MG63 (cell line): ENCODE data around the gene DIS3L2. TPM values are rescaled to one million over a fixed set of nuclear protein-coding genes. Genes with fewer than 3 reads are reported as not detected.
"Not testable (repeated sequence)": the region's sequence is repeated elsewhere in the genome, so short reads cannot be mapped to it uniquely, and the experiment has no call there.

ENCODE experiments used
- DNase-seq: peaks from one replicate; pipeline ENCODE4 v3.0.0-alpha.2; 2020
- H3K27me3 ChIP-seq: fragments of 250-450 bp; sonication (Bioruptor Pico); 2 replicates; pipeline ENCODE4 v1.5.1; 2020; ENCODE audit warnings: mild to moderate bottlenecking, moderate library complexity
- H3K36me3 ChIP-seq: fragments of 250-450 bp; sonication (Bioruptor Pico); 2 replicates; pipeline ENCODE4 v1.5.1; 2020; ENCODE audit warnings: mild to moderate bottlenecking, moderate library complexity
- H3K4me3 ChIP-seq: fragments of 250-450 bp; sonication (Bioruptor Pico); 2 replicates; pipeline ENCODE4 v1.5.1; 2020; ENCODE audit warnings: mild to moderate bottlenecking, moderate library complexity
- H3K9me3 ChIP-seq: fragments of 250-450 bp; sonication (Bioruptor Pico); 2 replicates; pipeline ENCODE4 v1.5.1; 2020; ENCODE audit warnings: mild to moderate bottlenecking, moderate library complexity
- total RNA-seq: library from RNA; depleted of rRNA; stranded (reverse); fragments of >200 nt; shearing (Covaris generic); gene quantifications from 2 replicates; pipeline ENCODE4 v1.2.3, GENCODE V29; 2014; ENCODE audit warnings: low replicate concordance

DIS3L2 gene
- total RNA-seq, 1 experiment from 2014 or later = 17.2 TPM

DNA sequence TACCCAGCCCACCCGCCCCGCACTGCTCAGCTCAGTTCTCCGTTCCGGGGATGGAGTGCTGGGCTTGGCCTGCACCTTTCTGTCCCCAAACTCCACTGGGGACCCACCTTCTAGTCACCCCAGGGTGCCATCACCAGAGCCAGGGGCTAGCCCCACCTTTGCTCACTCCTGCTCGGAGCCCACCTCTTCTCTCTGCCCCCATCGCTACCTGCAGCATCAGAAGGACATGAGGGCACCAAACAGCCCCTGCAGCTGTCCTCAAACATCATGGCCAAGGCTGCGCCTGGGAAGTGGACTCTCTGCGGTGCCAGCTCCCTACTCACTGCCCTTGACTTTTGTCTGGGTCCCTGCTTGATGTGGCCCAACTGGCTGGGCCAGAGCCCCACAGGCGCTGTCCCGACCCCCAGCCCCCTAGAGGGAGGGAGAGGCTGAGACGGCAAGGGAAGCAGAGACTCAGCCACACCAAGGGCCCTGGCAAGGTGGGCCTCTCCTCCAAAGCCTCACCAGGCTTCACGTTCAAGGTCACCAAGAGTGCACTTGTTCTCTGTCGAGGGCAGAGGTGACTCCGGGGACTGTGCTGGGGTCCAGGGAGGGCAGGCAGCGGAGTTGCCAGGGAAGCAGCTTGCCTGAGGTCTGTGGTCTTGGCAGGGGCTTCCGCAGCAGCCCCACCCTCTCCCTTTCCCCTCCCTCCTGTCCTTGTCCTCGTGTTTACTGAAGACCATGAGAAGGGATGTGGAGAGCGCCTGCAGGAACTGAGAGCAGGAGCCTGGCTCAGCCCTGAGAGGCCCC, 403.5 kb downstream of the DIS3L2 start:
- H3K36me3 ChIP-seq, DNase-seq: not testable (repeated sequence)

DNA sequence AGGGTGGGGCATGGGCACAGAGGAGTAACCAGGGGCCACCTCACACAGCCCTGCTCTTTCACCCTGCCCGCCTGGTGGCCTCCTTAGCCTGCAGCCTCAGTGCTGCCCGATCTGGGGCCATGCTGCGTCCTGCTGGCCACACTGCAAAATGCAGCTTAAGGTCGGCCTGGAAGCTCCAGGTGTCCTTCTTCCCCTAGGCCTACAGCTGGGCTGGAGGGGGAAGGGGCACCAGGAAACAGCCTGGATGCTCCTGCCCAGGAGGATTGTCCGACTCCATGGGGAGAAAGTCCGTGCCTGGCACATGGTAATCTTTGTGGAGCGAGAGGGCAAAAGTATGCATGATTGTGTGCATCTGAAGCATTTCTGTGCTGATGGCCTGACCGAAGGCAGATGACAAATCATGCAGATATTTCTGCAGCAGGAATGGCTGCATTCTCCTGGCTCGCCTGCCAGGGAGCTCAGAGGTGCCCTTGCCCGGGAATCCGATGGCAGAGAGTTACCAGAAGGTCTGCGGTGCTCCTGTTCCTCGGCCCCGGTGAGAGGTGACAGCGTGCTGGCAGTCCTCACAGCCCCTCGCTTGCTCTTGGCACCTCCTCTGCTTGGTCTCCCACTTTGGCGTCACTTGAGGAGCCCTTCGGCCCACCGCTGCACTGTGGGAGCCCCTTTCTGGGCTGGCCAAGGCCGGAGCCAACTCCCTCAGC, 404.3 kb downstream of the DIS3L2 start:
- no peaks in the 10 kb centered on the region; the same call in 1 of the 2 replicates for H3K9me3 ChIP-seq
- H3K27me3 ChIP-seq = no peaks in the 10 kb centered on the region
- H3K4me3 ChIP-seq = no peak overlapping the region
- no peaks in the 10 kb centered on the region for H3K36me3 ChIP-seq
- DNase-seq = no peak

More for the DNA sequence above, 403.5 kb downstream of the DIS3L2 start:
- not testable (repeated sequence) for H3K9me3 ChIP-seq, H3K4me3 ChIP-seq, H3K27me3 ChIP-seq

DNA sequence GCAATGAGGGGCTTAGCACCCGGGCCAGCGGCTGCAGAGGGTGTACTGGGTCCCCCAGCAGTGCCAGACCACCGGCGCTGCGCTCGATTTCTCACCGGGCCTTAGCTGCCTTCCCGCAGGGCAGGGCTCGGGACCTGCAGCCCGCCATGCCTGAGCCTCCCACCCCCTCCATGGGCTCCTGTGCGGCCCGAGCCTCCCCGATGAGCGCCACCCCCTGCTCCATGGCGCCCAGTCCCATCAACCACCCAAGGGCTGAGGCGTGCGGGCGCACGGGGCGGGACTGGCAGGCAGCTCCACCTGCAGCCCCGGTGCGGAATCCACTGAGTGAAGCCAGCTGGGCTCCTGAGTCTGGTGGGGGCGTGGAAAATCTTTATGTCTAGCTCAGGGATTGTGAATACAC, 404.9 kb downstream of the DIS3L2 start:
- not testable (repeated sequence) for H3K36me3 ChIP-seq, DNase-seq, H3K9me3 ChIP-seq, H3K4me3 ChIP-seq, H3K27me3 ChIP-seq

DNA sequence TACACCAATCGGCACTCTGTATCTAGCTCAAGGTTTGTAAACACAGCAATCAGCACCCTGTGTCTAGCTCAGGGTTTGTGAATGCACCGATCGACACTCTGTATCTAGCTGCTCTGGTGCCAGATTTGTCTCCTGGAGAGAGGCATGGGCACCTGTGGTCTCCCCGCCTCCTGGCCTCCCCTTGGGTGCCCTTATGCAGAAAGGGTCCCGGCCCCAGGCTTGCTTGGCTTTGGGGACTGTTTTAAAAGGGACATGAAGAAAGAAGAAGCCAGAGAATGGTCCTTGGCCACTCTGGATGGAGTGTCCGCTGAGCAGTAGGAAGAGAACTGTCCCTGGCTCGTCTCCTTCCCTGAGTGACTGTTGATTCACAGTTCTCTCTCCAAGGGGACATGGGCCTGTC, 405.5 kb downstream of the DIS3L2 start:
- Histone ChIP-seq H3K27me3 (no peaks in the 10 kb centered on the region), H3K9me3 (no peaks in the 10 kb centered on the region), H3K36me3 (no peaks in the 10 kb centered on the region), H3K4me3 (no peak overlapping the region)
- DNase-seq = no peak

DNA sequence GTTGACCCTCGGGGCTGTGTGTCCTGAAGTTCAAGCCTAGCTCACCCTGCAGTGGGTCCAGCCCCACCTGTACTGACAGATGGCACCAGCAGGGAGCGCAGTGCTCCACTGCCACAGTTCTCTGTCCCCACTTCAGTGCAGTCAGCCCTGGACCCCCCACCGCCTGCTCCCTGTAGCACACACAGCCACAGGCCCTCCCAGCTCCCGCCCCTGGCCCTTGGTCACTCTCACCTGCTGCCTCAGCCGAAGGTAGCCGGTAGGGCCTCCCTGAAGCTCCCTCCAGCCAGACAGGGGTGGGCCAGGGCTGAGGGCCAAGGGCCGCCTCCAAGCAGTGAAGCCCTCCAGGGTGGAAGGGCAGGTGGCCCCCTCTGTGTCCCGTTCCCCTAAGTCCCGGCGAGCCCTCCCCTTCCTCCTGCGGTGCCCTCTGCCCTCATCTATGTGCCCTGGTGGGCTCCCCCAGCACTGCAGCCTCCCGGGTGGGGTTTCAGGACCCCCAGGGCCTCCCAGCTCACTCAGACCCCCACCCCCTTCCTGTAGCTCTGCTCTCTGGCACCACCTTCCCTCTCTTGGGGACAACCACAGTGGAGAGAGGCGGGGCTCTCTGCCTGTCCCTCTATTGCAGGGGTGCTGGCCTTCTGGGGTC, 406.2 kb downstream of the DIS3L2 start:
- H3K4me3 ChIP-seq = no peak overlapping the region
- no peaks in the 10 kb centered on the region for H3K36me3 ChIP-seq
- no peak for DNase-seq
- H3K27me3 ChIP-seq = no peaks in the 10 kb centered on the region
- H3K9me3 ChIP-seq = no peaks in the 10 kb centered on the region

DNA sequence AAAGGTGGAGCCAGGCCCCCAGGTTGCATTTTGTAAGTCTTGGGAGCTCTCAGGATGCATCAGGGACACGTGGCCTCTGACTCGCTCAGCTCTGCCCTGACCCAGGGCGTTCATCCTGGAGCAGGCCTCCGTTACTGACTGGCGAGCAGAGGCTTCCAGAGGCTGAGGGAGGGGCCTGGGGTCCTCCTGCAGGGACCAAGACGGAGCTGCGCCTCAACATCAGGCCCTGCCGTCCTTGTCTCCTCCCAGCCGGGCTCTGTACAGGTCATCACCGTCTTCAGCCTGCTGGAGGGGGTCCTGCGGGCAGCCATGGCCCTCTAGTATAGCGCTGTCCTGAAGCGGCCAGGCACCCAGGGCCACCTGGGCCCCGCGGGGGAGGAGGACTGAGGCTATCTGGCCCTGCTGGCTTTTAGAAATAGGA, 406.8 kb downstream of the DIS3L2 start:
- Histone ChIP-seq H3K27me3 (no peaks in the 10 kb centered on the region), H3K36me3 (no peaks in the 10 kb centered on the region), H3K9me3 (no peaks in the 10 kb centered on the region), H3K4me3 (no peak overlapping the region)
- peak; percentile 67 for DNase-seq

DNA sequence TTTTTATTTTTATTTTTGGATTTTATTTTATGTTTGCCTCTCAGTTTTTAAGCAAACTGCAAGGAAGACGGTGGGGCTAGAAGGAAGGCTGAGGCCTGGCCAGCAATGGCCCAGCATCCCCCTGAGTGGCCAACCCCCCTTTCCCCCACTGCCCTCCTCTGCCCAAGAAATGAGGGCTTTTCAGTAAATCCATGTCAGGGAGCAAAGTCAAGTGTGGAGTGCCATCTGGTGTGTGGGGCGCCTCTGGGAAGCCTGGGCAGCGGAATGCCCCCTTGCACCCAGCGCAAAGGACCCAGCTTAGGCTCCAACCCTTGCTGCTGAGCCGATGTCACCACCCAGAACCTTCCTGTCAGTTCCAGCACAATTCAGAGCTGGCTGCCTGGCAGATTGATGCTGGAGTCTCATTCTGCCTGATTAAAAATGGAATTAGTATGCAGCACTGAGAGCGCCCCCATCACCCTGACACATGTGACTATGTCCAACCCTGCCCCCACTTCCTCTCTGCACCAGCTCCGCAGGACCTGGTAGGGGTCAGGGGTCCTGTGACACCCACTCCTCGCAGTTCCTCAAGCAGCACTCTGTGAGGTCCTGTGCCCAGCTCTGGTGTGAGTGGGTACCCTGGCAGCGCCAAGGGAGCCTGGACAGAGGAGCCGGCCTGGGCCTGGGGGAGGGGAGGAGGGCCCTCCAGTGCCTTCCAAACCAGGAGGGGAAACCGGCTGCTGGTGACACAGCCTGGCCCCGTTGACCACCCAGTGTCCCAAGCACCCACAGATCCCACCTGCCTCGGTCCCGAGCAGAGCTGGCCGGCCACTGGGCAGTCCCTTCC, 407.8 kb downstream of the DIS3L2 start:
- H3K36me3 ChIP-seq = no peaks in the 10 kb centered on the region
- DNase-seq = no peak
- no peak overlapping the region for H3K4me3 ChIP-seq
- H3K9me3 ChIP-seq = no peaks in the 10 kb centered on the region
- H3K27me3 ChIP-seq = no peaks in the 10 kb centered on the region

DNA sequence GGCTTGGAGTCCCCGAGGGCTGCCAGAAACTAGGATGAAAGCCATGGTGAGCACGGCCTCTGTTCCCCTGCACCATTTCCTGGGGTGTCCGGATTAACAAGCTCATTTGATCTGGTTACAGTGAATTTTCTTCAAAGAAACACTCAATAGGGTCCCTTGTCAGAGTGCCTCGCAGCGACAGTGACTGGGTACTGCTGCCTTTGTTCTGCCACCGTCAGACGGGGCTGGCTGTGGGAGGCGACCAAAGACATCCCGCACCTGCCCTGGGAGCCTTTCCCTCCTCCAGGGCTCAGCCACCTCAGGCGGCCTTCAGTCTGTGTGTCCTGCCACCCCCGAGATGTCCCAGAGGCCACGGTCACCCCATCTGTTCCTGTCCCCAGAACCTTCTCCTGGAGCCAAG, 408.5 kb downstream of the DIS3L2 start:
- not testable (repeated sequence) for H3K4me3 ChIP-seq, H3K9me3 ChIP-seq, H3K27me3 ChIP-seq, H3K36me3 ChIP-seq, DNase-seq

DNA sequence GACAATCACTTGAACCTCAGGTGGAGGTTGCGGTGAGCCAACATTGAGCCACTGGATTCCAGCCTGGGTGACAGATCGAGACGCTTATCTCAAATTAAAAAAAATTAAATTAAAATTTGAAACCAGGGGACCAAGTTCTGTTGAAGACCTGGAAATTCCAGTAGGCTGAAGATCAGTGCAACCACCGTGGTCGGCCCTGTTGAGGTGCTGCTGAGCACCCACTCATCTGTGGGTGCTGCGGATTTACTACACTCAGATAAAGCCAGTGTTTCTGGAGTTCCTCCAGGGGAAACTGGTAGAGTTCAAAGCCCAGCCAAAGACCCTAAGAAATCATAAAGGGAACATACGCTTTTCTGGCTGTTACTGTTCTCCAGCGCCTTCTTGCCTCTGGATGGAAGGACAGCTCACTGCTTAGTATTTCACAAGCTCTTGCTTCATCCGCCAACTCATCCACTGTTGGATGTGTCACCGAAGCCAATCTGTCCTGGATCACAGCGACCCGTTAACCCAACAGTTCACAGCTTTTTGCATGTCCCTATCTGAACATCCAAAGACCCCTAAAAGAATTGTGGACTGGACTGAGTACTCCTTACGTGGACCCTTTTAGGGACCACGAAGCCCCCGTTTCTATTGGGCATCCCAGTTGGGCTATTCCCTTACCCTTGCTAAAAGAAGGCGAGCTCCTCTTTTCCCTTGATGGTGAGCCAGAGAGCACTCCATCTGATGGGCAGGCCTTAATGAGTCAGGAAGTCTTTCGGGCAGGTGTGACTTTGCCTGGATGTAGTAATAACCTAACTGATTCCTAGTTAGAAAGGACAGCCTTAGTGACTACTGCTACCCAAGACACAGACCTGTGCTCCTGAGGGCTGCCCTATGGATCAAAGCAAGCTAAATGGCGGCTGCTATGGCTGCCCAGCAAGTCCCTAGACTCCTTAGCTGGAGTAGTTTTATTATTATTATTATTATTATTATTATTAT, 411.0 kb downstream of the DIS3L2 start:
- DNase-seq = no peak
- Histone ChIP-seq H3K36me3 (no peaks in the 10 kb centered on the region), H3K9me3 (no peaks in the 10 kb centered on the region), H3K4me3 (no peak overlapping the region), H3K27me3 (no peaks in the 10 kb centered on the region)

DNA sequence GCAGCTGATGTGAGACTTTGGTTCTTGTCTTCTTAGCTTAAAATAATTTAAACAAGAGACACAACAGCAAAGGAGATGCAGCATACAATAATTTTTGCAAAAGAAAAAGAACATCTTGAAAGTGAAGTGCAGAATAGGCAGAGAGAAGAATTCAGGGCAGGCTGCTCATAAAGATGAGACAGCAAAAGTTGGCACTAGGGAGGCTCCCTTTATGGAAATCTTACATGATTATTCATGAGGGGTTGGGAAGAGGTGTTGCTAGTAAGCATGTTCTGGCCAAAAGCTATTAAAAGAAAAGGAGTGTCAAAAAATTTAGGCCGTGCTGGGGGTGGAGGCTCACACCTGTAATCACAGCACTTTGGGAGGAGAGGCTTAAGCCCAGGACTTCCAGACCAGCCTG, 412.8 kb downstream of the DIS3L2 start:
- no peaks in the 10 kb centered on the region for H3K27me3 ChIP-seq
- H3K36me3 ChIP-seq = no peaks in the 10 kb centered on the region
- H3K9me3 ChIP-seq = no peaks in the 10 kb centered on the region
- no peak for DNase-seq
- H3K4me3 ChIP-seq = no peak overlapping the region

DNA sequence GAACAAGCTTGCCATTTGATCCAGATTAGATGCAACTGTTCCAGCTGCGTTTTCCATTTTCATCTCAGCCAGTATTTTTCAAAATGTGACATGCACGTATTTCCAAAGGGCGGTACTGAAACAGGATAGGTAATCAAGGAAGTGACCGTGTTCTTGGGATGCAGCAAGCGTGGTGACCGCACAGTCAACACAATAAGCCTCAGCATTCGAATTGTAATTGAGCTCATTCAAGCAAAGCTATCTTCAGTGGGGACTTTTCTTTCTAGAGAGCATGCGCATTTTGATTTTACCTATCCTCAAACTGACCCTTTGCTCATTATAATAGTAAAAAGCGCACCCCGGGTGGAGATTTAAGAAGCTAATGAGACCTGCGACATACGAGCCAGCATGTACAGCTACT, 413.7 kb downstream of the DIS3L2 start:
- H3K27me3 ChIP-seq = no peaks in the 10 kb centered on the region

DNA sequence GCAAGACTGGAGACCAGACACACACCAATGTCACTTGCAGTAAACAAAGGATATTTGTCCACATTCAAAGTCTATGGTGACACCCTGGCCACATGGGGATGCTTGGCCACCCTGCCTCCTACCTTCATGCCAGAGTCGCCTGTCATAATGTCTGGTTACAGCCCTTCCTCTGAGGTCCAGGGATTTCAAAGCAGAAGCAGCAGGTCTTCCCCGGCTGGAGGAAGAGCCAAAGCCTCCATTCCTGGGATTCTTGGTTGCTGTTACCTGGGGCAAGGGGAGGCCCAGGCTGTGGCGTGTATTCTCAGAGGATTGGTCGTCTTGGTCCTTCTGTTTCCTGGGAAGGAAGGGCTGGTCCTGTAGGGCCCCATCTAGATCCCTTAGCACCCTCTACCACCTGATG, 414.7 kb downstream of the DIS3L2 start:
- no peaks in the 10 kb centered on the region for H3K9me3 ChIP-seq
- H3K36me3 ChIP-seq = no peaks in the 10 kb centered on the region
- no peaks in the 10 kb centered on the region for H3K27me3 ChIP-seq
- H3K4me3 ChIP-seq = no peak overlapping the region
- DNase-seq = no peak

More for the DNA sequence above, 413.7 kb downstream of the DIS3L2 start:
- DNase-seq = no peak
- H3K4me3 ChIP-seq = no peak overlapping the region
- H3K9me3 ChIP-seq = no peaks in the 10 kb centered on the region
- no peaks in the 10 kb centered on the region for H3K36me3 ChIP-seq

DNA sequence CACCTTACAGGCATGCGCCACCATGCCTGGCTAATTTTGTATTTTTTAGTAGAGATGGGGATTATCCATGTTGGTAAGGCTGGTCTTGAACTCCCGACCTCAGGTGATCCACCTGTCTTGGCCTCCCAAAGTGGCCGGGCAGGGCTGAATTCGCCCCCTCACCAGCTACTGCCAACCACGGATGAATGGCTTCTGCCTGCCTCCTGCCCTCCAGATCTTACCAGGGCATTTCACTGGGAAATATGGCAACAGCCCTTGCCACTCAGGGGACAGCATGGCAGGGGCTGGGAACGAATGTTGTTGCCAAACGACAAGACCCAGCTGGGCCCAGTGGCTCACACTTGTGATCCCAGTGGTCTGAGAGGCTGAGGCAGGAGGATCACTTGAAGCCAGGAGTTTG, 415.2 kb downstream of the DIS3L2 start:
- no peaks in the 10 kb centered on the region for H3K27me3 ChIP-seq
- no peaks in the 10 kb centered on the region for H3K9me3 ChIP-seq
- no peaks in the 10 kb centered on the region for H3K36me3 ChIP-seq
- no peak overlapping the region for H3K4me3 ChIP-seq
- DNase-seq = no peak

DNA sequence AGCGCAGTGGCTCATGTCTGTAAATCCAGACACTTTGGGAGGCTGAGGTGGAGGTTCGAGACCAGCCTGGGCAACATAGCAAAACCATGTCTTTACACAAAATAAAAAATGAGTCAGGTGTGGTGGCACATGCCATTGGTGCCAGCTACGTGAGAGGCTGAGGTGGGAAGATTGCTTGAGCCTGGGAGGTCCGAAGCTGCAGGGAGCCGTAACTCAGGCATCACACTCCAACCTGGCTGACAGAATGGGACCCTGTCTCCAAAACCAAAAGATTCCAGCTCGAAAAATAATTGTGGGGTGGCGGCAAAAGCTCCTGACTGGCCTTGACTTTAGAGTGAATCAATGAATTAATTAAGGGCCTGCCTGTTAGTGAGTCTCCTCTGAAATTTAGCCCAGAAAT, 415.8 kb downstream of the DIS3L2 start:
- DNase-seq = no peak
- Histone ChIP-seq H3K27me3 (no peaks in the 10 kb centered on the region), H3K36me3 (no peaks in the 10 kb centered on the region)

DNA sequence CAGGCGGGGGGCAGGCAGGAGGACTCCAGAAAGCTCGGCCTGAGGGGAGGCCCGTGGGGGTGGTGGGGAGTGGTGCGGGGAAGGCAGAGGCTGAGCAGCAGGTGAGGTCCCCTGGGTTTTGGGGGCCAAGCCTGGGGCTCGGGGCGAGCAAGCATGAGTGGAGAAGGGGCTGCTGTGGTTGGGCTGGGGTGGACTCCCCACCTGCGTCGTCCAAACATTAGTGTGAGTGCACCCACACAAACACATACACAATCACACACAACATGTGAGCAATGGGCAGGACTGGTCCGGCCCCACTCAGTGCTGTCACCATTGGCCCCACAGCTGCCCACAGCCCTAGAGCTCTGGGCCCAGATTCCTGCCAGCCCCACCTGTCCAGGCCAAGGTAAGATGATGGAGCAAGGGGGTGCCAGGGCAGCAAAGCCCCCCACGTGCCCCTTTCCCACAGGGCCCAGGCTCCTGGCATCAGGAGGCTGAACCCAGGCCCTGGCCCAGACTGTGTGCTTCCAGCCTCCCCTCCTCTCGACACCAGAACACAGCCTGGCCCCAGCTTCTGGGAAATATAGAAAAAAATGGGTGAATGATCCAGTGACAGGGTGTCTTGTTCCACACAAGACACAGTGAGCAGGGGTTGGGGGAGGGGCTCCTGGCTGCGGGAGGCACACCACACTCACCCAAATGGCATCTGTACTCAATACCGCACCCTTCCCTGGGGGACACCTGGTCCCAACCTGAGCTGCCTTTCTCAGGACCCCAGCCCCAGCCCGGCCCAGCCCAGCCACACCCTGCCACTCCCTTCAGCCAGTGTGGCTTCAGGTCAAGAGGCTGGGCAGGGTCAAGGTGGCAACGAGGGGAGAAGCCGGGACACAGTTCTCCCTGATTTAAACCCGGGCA, 416.6 kb downstream of the DIS3L2 start:
- DNase-seq = no peak
- no peaks in the 10 kb centered on the region for H3K27me3 ChIP-seq
- no peaks in the 10 kb centered on the region for H3K9me3 ChIP-seq
- H3K4me3 ChIP-seq = no peak overlapping the region
- H3K36me3 ChIP-seq = no peaks in the 10 kb centered on the region

More for the DNA sequence above, 415.8 kb downstream of the DIS3L2 start:
- H3K9me3 ChIP-seq = no peaks in the 10 kb centered on the region
- H3K4me3 ChIP-seq = no peak overlapping the region
